SW480 (cell line): Measurements from ENCODE around the gene ADAM33.

Experiments used
- DNase-seq: peaks from one replicate; pipeline ENCODE4 v3.0.0-alpha.2; 2016; ENCODE audit warnings: low spot score

ADAM33 gene, protein sequence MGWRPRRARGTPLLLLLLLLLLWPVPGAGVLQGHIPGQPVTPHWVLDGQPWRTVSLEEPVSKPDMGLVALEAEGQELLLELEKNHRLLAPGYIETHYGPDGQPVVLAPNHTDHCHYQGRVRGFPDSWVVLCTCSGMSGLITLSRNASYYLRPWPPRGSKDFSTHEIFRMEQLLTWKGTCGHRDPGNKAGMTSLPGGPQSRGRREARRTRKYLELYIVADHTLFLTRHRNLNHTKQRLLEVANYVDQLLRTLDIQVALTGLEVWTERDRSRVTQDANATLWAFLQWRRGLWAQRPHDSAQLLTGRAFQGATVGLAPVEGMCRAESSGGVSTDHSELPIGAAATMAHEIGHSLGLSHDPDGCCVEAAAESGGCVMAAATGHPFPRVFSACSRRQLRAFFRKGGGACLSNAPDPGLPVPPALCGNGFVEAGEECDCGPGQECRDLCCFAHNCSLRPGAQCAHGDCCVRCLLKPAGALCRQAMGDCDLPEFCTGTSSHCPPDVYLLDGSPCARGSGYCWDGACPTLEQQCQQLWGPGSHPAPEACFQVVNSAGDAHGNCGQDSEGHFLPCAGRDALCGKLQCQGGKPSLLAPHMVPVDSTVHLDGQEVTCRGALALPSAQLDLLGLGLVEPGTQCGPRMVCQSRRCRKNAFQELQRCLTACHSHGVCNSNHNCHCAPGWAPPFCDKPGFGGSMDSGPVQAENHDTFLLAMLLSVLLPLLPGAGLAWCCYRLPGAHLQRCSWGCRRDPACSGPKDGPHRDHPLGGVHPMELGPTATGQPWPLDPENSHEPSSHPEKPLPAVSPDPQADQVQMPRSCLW

DNA sequence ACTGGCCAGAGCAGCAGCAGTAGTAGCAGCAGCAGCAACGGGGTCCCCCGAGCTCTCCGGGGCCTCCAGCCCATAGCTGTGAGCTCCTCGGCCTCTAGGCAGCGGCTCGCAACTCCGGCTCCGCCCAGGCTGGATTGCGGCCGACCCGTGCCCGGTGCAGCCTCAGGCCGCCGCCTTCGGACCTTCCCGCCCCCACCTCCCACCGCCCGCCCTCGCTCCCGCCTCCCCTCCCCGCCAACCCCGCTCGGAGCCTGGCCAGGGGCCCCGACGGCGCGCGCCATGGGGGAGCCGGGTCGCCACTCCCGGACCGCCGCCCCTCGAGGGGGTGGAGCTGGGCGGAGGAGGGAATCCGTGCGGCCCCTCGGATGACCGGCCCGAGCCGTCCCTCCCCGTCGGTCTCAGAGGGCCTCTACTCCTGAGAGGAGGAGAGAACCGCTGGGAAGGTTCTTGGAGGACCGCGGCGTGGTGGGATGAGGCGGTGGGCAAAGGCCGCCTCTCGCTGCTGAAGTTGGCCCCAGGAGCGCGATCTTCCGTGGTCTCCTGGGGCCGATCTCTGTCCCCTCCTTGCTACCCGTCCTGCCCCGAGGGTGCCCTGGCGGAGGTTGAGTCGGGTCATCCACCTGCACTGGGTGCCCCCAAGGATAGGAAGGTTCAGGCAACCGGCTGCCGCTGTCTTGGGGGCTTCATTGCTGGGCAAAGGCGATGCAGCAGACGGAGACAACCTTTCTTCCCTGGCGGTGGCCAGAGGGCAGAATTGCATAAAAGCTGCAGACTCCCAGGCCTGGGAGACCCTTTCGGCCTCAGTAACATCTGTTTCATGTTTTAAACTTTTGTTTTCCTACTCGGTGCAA is at the start of gene ADAM33:
TSS of gene ADAM33 (minus strand) at position 80 of the 851 bp plus-strand sequence. CDS start at position 74, 6 bp downstream.
- DNase-seq = no peak

DNA sequence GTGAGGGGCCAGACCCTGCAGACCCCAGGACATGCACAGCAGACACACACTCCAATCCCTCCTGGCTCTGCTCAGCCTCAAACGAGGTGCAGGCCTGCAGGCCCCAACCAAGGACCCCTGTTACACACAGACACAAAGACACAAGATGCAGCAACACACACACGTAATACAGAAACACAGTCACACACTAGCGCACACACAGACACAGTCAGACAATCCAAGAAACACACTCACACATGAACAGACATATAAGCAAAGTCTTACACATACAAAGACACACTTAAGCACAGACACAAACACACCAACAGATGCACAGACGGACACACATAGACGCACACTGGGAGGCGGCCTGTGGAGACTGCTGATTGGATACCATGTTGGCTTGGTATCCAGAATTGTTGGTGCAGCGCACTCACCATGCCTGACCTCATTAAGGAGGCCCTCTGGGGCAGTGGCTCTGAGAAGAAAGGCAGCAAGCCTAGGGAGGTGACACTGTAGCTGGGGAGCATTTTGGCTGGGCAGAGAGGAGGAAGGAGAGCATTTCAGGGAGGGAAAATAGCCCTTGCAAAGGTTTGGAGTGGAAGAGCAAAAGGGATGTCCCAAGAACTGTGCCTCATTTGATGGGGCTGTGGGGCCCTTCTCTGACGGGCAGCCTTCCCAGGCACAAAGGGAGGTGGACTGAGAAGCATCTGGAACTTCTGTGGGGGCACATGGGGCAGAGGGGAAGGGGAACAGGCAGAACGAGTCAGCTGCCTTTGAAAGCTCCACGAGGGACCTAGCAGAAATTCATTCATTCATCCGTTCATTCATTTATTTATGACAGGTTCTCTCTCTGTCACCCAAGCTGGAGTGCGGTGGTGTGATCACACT is 49.2 kb upstream of the ADAM33 start:
- no peak for DNase-seq

DNA sequence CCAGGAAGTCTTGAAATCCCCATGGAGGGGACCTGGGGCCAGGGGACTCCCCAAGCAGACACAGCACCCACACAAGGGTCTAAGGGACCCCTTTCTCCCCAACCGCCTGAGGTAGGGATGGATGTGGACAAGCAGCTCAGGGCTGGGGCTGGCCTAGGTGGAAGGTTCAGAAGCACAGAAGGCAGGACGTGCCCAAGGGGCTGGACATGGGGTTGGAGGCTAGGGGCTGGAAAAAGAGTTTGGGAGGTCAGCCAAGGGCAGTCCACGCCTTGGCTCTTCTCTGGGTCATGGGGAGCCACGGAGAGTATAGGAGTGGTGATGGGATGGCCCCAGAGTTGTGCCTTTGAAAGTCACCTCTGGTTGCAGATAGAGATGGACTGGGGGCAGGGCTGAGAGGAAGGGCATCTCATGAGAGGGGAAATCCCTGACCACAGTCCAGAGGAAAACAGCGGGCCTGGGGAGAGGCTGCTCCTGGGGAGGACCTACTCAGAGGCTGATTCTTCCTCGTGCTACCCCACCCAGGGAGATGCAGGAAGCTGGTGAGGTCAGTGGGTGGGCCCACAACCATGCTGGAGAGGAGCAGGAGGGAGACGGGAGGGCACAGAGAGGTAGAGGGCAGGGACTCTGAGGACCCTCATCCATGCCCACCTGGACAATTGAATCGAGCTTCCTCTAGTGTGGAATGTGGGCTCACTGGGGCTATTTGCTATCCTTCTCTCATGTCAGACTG is 48.2 kb upstream of the ADAM33 start:
- no peak for DNase-seq

DNA sequence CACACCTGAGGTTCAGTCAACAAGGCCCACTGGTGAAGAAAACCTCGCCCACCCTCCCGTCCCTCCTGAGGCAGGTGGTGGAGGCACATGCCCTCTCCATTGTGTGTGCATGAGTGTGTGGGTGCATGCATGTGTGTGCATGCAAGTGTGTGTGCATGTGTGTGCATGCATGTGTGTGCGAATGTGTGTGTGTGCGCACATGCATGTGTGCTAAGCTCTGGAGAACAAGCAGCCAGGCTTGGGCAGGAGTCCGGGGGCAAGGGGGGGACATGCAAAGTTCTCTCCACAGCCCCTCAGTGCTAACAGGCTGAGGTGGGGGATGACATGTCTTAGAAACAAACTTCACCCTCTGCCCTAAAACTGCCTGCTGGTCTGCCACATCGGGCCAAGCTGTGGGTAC is 47.6 kb upstream of the ADAM33 start:
- no peak for DNase-seq

GRCh38 chr20:3728876-3729275 is 47.1 kb upstream of the ADAM33 start:
- DNase-seq = no peak

DNA sequence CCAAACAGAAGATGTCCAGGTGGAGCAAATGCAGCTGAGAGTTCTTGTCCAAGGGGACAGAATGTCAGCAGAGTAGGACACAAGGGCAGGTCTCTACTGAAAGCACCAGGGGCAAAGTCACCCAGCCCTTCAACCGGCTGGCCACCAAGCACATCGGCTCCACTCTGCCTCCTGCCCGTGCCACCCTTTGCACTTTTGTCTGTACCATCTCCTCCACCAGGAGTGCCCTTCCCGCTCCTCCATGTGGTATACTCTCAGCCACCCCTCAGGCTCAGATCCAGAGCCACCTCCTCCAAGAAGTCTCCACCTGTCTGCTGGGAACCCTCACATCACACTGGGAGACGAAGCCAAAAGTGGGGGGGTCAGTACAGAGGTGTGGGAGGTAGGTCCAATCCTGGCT is 46.5 kb upstream of the ADAM33 start:
- no peak for DNase-seq

GRCh38 chr20:3727401-3728021 is 45.7 kb upstream of the ADAM33 start:
- DNase-seq = no peak

DNA sequence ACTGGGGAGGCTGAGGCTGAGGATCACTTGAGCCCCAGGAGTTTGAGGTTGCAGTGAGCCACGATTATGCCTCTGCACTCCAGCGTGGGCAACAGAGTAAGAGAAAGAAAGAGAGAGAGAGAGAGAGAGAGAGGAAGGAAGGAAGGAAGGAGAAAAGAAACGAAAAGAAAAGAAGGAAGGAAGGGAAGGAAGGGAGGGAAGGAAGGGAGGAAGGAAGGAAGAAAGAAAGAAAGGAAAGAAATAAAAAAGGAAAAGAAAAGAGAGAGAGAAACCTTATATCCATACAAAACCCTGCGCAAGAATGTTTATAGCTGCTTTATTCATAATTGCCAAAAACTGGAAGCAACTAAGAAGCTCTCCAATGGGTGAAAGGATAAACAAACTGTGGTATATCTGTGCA is 42.5 kb upstream of the ADAM33 start:
- no peak for DNase-seq

- DNase-seq = no peak
Measured at GRCh38 chr20:3723284-3723683, 41.5 kb upstream of the ADAM33 start.

GRCh38 chr20:3721912-3722311 is 40.1 kb upstream of the ADAM33 start:
- no peak for DNase-seq

DNA sequence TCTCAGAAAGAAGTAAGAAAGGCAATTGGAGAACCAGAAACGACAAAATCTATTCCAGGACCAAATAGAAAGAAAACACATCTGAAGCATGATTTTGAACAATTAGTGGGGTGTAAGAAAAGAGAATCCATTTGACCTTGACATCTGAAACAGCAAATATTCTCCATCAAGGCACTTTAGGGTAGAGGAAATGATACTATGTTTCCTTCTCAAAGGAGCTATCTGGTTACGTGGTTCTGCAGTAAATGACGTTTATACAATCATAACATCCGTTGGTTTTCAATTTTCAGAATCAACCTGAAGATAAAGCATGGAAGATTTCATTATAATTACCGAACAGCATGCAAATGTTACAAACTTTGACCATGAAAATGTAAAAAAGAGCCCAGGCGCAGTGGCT is 38.8 kb upstream of the ADAM33 start:
- DNase-seq = no peak

DNA sequence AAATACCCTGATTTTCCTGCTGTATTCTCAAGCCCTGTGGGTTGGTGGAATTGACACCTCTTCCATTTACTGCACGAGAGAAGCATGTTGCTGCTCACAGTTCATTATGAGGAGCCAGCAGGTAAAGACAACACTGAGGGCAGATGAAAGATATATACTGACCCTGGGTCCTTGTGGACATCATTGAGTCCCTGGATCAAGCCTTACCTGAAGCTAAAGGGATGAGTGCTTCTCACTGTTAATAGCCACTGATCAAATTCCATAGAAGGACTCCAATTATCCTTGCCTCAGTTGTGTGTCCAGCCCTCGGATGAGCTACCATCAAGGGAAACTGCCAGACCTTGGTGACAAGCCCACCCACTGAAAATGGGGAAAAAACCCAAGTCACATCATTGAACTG is 38.3 kb upstream of the ADAM33 start:
- DNase-seq = no peak

GRCh38 chr20:3719046-3719445 is 37.2 kb upstream of the ADAM33 start:
- DNase-seq = no peak

DNA sequence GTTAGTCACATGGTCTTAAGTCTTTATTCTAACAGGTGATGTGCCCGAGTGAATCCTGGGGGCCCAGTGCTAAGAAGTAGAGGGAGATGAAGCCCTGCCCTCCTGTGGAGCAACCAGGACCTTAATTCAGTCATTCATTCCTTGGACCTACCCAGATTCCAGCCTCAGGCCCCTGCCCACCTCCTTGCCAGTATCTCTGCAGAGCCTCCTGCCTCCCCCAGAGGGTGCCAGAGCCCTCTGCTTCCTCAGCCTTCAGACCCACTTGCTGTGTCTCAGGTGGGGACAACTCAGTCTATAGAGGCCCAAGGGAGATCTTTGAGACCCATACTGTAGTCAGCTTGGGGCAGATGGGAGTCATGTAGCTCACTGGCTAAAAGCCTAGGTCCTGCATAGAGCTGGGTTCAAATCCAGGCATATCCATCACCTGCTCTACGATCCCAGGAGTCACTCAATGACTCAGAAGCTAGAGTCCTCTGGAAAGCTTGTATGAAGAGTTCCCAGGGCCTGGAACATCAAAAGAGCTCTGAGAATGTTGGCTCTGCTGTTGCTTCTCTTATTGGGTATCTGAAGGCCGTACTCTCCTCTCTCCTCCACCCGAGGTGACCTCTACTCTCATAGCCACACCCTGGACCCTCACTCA is 34.5 kb upstream of the ADAM33 start:
- DNase-seq = peak; percentile 72

DNA sequence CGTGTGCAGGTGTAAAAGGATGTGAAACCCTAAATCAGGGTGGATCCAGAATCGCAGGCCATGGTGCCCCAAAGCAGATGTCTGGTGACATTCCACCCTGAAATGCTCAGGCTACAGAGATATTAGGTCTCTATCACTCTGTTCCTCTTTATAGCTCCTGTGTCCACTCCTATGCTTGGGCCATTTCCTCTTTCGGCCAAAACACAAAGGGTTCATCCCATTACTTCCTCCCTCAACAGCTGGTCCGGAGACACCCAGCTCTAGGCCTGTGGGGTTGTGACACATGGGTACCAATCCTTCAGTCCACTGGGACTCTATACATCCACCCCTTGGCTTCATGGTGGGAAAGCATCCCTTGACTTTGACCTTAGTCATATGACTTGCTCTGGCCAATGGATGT is 32.3 kb upstream of the ADAM33 start:
- DNase-seq = no peak

- no peak for DNase-seq
Measured at GRCh38 chr20:3712279-3712873, 30.6 kb upstream of the ADAM33 start, which contains the start of gene SIGLEC1. SIGLEC1 (minus strand) TSS chr20:3712600; CDS start chr20:3707128, 5,472 bp downstream.

GRCh38 chr20:3711484-3711941 is 29.7 kb upstream of the ADAM33 start:
- DNase-seq = no peak

- DNase-seq = peak; percentile 33
Measured at GRCh38 chr20:3710703-3711483, 29.1 kb upstream of the ADAM33 start.
